ENCODE data around the gene ARMC9.

GRCh38 chr2:231184319-231184718 is 14.1 kb upstream of the ARMC9 start:
- TF ChIP-seq CTCF (IDR thresholded peaks at IDR 0.05; ENCODE audit: extremely low read depth in 1 of 2, insufficient read depth in 1 of 2, low read depth in 1 of 2, low read length in 2 of 2), result no peak
- TF ChIP-seq MAX (IDR thresholded peaks at IDR 0.05; ENCODE audit: insufficient read depth, insufficient read length), result no peak

Measured in endothelial cell of umbilical vein (primary cell).